ENCODE data around the gene HOXA2.

The HOXA2 gene

DNA sequence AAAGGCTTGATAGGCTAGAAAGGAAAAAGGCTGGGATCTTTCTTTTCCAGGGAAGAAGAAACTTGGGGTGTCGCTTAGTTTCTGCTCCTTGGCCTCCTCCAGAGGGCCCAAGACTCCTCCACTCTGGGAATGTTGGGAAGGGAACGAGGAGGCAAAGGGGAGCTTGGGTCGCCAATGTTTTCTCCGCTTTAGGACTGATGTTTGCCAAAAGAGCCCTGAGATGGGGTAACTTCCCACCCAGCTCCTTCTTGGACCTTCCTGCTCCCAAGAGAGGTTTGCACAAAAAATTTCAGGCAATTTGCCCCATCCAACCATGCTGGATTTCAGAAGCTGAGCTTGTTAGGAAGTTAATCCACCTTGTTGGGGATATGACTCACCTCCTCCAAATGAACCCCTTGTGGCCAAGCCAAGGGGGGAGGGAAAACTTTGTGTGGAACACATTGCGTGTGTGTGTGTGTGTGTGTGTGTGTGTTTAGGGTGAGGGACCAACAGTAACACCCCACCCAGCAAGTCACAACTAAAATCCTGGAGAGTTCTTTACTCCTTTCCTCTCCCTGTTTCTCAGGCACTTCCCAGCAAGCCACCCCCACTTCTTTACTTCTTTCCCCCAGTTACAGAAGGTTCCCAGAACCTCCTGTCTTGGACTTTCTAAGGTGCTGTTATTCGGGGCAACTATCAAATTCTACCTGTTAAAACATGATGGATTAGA is 8.7 kb upstream of the HOXA2 start:
- no peak for DNase-seq

DNA sequence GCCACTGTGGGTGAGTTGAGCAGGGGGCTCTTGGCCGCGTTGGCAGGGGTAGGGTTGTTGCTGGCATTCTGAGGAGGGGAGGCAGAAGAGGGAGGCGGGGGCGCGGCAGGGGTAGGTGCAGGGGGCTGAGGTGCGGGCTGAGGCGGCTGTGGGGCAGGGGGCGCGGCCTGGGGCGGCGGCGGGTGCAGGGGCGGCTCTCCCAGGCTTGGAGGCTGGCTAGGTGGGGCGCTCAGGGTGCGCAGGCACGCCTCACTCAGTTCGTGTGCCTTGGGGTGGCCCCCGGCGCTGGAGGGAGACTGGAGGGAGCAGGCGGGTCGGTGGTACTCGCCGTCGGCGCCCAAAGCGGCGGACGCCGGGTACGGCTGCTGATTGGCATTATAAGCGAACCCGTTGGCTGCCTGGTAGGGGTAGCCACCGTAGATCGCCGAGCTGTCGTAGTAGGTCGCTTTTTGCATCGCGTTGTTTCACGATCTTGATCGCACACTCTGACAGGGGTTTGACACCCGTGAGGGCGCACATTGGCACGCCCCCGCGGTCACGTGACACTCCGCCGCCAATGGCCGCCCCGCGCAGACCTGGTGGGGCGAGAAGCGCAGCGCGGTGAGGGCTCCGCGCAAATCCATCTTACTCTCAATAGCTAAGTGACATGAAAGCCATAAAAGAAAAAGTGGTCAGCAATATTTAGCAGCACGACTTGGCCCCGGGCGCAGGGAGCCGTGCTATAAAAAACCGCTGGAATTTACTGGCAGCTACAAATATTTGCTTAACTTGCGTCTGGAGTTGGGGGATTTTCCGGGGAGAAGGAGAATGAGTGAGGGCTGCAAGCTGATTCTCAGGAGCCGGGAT is 7.9 kb upstream of the HOXA2 start:
- DNase-seq: no peak

DNA sequence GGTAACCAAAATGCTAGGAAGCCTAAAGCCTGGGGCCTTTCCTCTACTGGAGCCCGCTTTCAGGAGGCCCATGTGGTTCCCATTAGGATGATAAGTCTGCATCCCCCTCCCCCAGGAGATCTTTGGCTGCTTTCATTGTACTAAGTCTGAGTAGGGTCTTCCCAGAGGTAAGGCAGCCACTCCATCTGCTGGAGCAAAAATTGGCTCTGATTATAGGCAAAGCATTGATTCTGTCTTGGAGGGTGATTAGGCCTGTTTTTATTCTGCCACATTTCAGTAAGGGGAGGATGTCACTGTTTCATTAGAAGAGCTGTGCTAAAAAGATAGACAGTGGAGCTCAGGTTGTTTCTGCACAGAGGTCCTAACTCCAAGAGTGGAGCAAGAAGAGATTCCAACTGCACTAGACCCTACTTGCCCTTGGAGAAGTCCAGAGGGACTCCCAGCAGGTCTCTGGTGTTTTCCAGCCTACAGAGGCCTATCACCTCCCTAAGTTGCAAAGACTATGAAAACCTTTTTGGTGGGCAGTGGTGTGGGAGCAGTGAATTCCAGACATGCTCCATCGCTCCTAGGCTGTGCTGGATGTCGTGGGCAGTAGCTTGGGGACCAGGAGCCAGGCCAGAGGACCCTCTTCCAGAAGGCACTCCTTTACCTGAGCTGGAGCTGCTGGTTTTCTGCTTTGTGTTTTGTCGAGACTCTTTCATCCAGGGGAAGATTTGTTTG is 7.1 kb upstream of the HOXA2 start:
- DNase-seq: no peak

DNA sequence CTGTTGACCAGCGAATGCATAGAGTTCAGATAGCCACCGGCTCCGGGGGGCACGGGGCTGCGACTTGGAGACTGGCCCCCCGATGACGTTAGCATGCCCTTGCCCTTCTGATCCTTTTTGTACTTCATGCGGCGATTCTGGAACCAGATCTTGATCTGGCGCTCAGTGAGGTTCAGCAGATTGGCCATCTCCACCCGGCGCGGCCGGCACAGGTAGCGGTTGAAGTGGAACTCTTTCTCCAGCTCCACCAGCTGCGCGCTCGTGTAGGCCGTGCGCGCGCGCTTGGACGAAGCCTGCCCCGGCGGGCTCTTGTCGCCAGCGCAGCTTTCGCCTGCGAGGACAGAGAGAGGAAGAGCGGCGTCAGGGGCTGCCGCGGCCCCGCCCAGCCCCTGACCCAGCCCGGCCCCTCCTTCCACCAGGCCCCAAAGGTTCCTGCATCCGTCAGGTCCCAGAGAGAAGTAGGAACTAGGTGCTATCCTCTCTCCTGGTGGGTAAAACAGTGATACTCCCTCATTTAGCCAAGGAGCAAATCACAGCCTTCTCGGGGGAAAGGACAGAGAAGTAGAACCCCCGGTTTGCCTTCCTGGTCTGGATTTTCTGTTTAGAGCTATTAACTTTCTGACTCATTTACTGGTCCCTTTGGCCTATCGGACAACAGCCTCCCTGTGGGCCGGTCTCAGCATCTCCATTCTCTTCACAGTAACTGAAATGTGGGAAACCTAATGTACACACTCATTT is 6.1 kb upstream of the HOXA2 start:
- no peak for DNase-seq

DNA sequence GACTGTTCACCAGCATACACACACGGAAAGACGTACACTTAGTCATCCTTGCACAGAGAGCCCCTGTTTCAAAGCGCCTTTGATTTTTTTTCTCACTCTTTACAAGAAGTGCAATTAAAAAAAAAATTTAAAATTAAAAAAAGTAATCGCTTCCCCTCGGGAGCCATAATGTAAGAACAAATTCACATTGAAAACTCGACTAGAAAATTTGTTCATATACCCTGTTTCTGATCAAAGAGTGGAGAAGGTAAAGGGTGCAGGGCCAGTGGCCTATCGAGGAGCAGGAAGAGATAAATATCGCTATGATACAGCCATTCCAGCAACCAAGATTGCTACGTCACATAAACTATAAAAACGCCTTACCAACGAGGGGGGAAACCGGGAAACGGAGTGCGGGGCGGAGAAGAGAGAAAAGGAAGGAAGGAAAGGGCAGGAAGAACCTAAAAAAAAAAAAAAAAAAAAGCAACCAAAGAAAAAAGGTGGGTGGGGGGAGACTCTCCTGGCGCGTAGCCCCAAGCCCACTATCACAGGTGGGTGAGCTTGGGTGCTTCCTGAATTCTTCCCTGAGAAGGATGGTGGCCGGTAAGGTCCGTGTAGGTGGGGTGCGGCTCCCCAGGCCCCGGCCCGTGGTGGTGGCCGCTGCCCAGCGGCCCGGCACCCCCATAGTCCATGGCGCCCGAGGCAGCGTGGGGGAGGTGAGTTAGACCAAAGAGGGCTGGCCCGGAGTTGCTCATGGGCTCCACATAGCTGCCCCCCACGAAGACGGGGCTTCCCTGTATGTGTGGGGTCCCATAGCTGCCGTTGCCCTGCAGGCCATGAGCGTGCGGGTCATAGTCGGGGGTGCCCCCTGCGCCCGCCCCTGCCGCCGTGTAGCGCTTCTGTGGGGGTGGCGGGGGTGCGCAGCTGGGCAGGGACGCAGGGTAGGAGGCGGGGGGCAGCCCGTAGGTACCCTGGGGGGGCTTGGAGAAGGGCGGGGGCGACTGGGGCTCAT is 5.2 kb upstream of the HOXA2 start:
- DNase-seq: no peak

DNA sequence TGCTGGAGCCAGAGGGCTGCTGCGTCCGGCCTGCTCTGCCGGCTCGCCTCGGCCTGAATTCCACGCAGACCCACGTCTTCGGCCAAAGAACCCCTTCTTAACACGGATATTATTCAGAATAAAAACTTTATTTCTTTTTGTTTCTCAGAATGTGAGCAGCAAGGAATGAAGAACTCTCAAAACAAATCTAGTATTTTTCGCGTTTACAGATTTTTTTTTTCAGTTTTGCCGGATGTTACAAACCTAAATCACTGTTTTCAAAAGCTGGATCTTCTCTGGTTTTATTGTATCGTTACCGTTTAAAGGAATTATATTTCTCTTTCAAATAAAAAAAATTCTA is 4.4 kb upstream of the HOXA2 start:
- DNase-seq: no peak

DNA sequence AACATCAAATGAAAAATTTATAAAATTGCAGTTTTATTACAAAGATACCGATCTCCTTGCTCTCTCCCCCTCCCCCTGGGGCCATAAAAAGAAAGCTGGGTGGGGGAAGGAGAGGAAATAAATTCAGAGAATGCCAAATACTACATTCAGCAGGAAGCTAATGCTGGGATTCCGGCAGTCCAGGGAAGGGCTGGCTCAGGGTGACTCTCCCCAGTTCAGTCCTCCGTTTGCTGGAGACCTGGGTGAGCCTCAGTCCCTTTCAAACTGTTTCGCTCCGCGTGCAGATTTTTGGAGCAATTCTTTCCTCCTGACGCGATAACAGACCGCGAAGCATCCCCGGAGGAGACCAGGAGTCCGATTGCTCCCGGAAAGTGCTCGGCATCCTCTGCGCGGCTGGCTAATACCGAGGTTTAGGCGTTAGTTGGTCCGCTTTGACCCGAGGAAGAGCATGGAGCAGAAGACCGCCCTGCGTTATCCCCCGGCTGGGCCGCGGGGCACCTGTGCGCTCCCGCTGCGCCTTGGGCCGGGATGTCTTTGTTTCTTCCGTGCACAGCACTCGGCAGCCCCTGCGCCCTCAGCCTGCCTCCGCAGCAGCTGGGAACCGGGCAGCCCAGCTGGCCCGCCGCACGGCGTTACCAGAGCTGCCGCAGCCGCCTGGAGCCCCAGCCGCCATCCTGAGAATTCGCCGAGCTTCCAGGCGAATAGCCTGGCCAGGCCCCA is 3.9 kb upstream of the HOXA2 start:
- no peak for DNase-seq

DNA sequence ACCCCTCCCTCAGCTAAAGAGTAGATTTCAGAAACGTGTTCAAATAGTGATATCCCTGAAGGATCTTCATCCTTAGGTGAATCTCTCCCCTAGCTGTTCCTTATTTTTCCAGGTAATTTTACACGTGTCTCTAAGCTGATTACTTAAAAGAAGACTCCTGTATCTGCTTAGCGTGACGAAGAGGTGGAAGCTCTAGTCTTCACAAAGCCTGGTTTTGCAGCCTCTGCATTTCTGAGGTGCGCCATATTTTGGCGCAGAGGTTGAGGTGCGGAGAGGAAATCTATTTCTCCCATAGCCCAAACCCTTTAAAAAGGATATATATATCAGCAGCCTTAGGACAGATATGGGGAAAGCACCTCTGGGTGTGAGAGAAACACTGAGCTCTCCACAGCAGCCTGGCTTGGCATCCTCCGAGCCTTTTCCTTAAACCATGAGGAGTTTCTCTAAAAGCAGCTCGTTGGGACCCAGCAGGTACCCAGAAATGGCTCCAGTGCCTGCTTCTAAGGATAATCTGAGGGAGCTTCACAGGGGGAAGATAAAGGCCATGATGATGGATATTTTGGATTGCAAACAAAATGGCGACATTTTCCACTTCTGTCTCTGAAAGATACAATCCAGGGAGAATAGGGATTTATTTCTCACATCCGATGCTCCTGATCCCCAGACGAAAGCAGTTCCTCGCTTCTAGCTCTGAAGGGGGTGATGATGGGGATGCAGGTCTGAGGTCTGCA is 3.0 kb upstream of the HOXA2 start:
- DNase-seq: no peak

DNA sequence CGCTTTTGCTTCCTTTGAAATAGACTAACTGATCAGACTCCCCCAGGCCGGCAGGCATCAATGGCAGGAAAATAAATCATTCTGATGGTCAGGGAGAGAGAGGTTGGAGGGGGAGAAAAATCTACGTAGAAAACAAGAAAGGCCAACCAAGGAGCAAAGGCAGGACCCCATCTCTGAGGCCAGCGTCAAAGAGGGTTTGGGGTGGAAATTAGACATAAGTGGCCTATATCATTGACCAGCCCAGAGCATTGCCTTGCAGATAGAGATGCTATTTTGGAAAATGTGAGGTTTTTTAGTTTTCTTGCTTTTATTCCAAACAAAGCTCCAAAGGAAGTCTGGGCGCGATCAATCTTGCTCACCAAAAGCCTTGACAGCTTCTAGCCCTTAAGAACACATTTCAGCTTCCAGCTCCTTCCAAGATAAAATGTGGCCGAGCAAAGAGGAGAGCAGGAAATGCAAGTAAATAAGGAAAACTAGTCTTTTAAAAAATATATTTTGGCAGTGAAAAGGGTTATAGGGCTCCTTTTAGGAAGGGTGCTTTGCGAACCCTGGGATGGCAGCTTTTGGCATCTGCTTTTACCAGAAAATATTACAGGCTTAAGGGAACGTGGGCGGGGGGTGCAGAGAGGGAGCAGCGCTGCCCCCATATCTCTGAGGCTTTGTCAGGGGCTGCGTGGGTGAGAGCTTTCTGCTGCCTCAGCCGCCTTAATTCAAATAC is 2.0 kb upstream of the HOXA2 start:
- no peak for DNase-seq

DNA sequence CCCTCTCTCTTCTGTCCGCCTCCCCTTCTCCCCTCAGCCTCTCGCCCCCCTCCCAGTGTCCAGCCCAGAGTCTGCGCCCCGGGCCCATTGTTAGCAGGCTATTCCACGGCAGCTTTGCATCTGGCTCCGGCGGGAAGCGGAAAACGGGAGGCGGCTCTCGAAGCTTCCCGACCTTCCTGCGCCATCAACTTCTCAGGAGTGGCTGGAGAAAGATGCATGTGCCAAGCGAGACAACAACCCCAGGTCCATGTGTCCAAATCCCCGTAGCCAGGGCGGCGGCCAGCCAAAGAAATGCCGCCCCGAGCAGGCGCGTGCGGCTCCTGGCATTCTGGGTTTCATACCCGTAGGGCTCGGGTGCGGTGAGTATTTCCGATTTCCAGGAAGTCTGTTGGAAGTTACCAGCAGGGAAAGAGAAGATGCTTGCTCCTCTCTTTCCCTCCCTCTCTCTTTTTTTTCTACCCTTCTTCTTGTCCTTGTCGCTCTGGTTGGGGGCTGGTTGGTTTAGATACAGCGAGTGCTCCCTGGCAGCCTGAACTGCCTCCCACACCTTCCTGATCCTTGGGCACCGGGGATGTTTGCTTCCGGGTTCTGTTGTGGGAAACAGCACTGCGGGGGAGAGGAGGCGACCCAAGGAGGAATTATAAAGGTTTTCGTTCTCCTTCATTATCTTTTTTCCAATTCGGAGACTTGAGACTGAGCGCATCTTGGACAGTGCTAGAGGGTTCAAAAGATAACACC is 1.2 kb upstream of the HOXA2 start:
- DNase-seq: no peak

DNA sequence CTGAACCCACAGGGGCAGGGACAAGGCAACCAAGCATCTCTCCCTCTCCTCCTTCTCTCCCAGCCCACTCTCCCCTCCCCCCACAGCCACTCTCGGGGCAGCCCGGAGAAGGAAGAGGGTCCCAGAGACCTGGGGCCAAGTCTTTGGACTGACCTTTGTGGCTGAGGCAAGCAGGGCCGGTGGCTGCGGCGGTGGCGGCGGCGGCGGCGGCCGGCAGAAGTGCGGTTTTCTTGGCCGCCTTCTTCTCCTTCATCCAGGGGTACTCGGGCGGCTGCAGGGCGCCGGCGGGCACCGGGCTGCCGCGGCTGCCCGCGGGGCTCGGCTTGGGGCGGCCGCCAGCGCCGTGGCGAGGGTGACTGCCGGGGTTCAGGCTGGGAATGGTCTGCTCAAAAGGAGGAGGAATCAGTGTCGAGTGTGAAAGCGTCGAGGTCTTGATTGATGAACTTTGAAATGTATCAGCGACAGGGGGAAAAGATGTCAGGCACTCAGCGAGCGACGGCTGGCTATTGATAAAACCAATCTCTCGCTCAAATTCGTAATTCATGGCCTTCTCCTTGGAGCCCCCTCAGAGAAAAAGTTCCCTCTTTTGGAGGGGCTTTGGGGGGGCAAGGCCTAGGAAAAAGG is 414 bp downstream of the HOXA2 start:
- no peak for DNase-seq

DNA sequence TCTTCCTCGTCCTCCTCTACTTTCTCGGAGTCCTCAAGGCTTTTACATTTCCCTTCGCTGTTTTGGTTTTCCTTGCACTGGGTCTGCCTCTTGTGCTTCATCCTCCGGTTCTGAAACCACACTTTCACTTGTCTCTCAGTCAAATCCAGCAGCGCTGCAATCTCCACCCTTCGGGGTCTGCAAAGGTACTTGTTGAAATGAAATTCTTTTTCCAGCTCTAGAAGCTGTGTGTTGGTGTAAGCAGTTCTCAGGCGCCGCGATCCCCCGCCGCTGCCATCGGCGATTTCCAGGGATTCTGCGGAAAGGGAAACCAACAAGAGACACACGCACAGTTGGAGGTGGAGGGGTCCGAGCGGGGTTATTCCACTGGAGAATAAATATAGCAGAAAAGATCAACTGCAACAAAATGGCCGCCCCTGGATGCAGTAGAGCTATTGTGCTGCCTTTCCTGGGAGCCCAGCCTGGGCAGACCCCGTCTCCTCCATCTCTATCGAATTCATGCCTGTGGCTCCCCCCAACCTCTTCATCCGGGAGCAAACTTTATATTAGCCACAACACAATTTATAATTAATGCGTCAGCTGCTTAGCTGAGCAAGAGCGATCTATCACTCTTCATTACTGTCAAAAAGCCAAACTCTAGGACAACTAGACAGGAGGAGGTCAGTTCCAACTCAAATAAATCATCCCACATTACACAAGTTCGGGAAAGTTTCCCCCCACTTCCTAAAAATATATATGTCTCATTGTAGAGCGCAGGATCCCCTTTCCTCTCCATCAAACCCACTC is 1.1 kb downstream of the HOXA2 start:
- DNase-seq: no peak

DNA sequence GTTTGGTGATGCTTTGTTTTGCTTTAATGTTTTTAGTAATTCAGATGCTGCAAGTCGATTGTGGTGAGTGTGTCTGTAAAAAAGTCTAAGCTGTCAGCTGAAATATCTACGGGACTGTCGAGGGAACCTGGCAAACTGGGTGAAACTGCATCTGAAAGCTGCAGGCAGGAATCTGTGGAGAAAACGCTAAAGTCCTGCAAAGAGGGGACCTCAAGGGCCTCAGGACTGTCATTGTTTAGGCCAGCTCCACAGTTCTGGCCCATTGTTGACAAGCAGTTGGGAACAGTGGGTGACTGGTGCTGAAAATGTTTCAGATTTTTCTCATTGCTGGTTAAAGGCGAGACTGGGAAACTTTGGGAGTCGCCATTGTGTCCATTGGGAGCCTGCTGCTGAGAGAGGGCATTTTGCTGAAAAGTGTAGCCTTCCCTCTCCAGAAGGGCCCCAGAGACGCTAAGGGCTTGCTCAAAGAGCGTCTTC is 1.8 kb downstream of the HOXA2 start:
- no peak for DNase-seq

DNA sequence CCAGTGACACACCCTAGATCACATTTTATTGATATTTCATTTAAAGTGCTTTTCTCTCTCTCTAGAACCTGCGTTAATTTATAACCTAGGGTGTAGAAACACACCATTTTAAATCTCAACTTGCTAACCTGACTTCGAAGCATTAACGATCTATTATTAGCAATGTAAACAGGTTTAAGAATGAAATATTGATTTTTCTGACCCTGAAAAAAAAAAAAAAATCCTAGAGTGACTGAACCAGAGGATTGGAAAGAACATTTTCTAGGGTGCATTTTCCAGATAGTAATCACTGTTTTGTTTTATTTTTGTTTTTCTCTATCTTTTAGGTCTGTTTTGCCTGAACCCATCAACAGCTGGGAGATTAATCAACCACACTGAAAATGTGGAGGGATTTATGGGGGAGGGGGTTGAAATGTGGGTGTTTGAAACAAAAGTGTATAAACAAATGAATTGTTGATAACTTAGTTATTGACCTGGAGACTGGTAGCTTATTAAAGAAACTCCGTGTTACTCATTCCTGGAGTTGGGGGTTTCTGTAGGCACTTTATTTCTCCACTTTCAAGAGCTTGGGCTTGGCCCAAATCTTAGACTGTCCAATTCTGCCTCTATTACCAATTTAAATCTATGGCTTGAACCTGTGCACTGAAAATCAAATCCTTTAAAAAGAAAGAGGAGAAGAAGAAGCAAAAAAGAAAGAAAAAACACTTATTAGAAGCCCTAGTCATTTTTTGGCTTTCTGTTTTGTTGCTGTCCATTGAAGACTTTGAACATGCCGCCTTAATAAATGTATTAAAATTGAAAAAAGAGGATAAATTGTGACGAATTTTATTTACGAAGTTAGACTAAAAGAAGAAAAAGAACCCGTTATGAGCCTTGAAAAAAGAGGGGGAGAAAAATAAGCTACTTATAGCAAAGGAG is 2.8 kb downstream of the HOXA2 start:
- no peak for DNase-seq

DNA sequence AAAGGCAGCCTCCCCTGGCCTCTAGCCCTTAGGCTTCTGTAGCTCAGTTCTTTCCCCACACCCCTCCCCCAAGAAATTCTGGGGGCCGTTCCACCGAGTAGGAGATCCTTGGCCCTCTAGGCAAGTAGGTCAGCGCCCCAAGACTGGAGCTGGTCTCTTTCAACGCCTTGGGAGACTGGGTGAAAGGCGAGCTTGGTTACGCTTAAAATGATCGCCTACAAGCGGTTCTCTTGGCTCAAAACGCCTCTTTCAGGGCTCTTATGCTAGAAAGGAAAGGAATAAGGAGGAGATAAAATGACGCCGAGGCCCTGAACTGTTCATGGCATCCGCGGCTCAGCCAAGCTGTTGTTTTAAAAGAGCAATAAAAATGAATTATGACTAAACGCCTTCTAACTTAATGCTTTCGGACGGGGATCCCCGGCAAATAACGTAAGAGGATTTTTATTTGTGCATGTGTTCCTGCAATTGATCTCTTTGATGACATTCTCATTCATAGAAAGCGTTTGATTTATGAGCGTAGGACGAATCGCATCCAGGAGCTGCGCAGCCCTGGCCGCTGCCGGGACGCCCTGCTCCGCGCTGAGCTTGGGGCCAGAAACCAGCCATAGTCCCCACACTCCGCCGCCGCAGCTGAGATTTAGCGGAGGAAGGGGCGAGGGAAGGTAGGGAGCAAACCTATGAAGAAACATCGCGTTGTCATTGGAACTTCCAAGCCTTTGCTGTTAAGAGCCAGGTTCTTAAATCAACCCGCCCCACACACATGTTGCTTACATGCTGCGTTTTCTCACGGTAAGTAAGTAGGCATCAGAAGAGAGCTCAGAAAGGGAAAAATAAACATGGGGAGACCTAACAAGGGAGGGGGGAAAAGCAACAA is 3.7 kb downstream of the HOXA2 start:
- no peak for DNase-seq

All from activated naive CD4-positive, alpha-beta T cell treated with Interleukin-2 at 50 U/mL for 16 hours (primary cell).